K562 (cell line): ENCODE results near the gene ERC2. TPM values are rescaled to one million over a fixed set of nuclear protein-coding genes. Genes with fewer than 3 reads are reported as not detected.

Experiments
- ATAC-seq: fragments of 200-7000 bp; cut with Tn5 transposase; 3 replicates; pipeline ENCODE4 v1.9.1; 2020; ENCODE audit warnings: moderate library complexity
- BruUV-seq: library from RNA; stranded (reverse); fragments of 400-500 nt; replicated peaks from 2 replicates; lab custom pipeline; 2021; lab: Mats Ljungman, UMichigan
- CTCF ChIA-PET: fragments of 300-600 bp; formaldehyde crosslinking; extraction: SDS; loops from one replicate; lab custom pipeline; 2021; ENCODE audit warnings: low intra/inter-chr PET ratio; lab: Yijun Ruan, JAX
- POLR2A ChIA-PET: fragments of 300-600, 350-650 bp; sonication (Branson Sonifier 250); formaldehyde crosslinking; extraction: SDS; loops from one replicate; lab custom pipeline; 2021; ENCODE audit warnings: antibody characterized with exemption, inconsistent platforms; lab: Yijun Ruan, JAX
- DNase-seq, 4 experiments: peaks; one replicate each; pipeline versions ENCODE4 v3.0.0 to v3.0.0-alpha.2; 2011 to 2018; ENCODE audit warnings: low spot score in 3 of 4, mixed read lengths in 3 of 4; ENCODE audit errors: extremely low read depth in 1 of 4
- FAIRE-seq: peaks from 2 replicates; lab custom pipeline; 2011; peaks lifted over from hg19 to GRCh38; lab: Jason Lieb, UNC
- H2AFZ ChIP-seq: 2 replicates; pipeline ENCODE4 v1.6.0; 2011; ENCODE audit warnings: low read depth, low read length, control low read depth, inconsistent platforms
- H3K27ac ChIP-seq: fragments of 200-600 bp; 3 replicates; pipeline ENCODE4 v1.8.0; 2011; ENCODE audit warnings: low read depth, mild to moderate bottlenecking, control low read depth, inconsistent platforms, low read length, moderate library complexity, mixed read lengths; ENCODE audit errors: extremely low read depth
- H3K27me3 ChIP-seq, 2 experiments: fragments of 300-600 bp in 1 of 2; 2 replicates in 1 of 2; 3 replicates in 1 of 2; pipeline versions ENCODE4 v1.6.0 to v1.8.0; 2011; ENCODE audit warnings: inconsistent platforms in 2 of 2, low read length in 2 of 2, mild to moderate bottlenecking in 1 of 2, mixed read lengths in 1 of 2, moderate library complexity in 1 of 2; ENCODE audit not compliant: control insufficient read depth in 2 of 2, insufficient read depth in 2 of 2
- H3K36me3 ChIP-seq: fragments of 300-600 bp; 3 replicates; pipeline ENCODE4 v1.8.0; 2011; ENCODE audit warnings: mild to moderate bottlenecking, low read length, inconsistent platforms; ENCODE audit not compliant: control insufficient read depth, insufficient read depth
- H3K4me1 ChIP-seq, 2 experiments: fragments of 200-600 bp in 1 of 2; replicated peaks in 1 of 2; 2 replicates in 1 of 2; 3 replicates in 1 of 2; pipeline versions ENCODE4 v1.5.1 to v1.8.0; 2011; ENCODE audit warnings: inconsistent platforms in 2 of 2, low read length in 2 of 2, mild to moderate bottlenecking in 1 of 2, mixed read lengths in 1 of 2, moderate library complexity in 1 of 2; ENCODE audit not compliant: control insufficient read depth in 2 of 2, insufficient read depth in 2 of 2
- H3K4me2 ChIP-seq: 2 replicates; pipeline ENCODE4 v1.6.1; 2011; ENCODE audit warnings: low read length, control low read depth, inconsistent platforms, mixed read lengths; ENCODE audit not compliant: insufficient read depth
- H3K4me3 ChIP-seq: fragments of 200-600 bp; sonication (generic), shearing (Covaris generic); 2 replicates; pipeline ENCODE4 v1.5.1; 2016; ENCODE audit warnings: control low read depth, inconsistent platforms
- H3K79me2 ChIP-seq: fragments of 200-600 bp; 3 replicates; pipeline ENCODE4 v1.8.0; 2011; ENCODE audit warnings: low read length, inconsistent platforms; ENCODE audit not compliant: control insufficient read depth, insufficient read depth
- H3K9ac ChIP-seq, 2 experiments: 2 replicates each; pipeline versions ENCODE4 v1.6.0 to v1.6.1; 2011; ENCODE audit warnings: low read depth in 2 of 2, low read length in 2 of 2, control low read depth in 1 of 2, inconsistent platforms in 1 of 2, mild to moderate bottlenecking in 1 of 2, mixed read lengths in 1 of 2; ENCODE audit not compliant: insufficient read depth in 1 of 2
- H3K9me1 ChIP-seq: one replicate; pipeline ENCODE4 v1.6.0; 2011; ENCODE audit warnings: inconsistent platforms, mild to moderate bottlenecking, low read length, moderate library complexity; ENCODE audit not compliant: control insufficient read depth, insufficient read depth
- H3K9me3 ChIP-seq: replicated peaks from 2 replicates; pipeline ENCODE4 v1.5.1; 2011; ENCODE audit warnings: low read depth, low read length, inconsistent platforms; ENCODE audit not compliant: control insufficient read depth, insufficient read depth
- H4K20me1 ChIP-seq: replicated peaks from 2 replicates; pipeline ENCODE4 v1.6.1; 2011; ENCODE audit warnings: low read length, inconsistent platforms, mixed read lengths; ENCODE audit not compliant: control insufficient read depth, insufficient read depth
- CBX2 ChIP-seq: fragments of 200-600 bp; sonication (generic); IDR thresholded peaks from one replicate; pipeline ENCODE4 v1.6.1; 2012; ENCODE audit warnings: mild to moderate bottlenecking, low read length, inconsistent platforms; ENCODE audit not compliant: insufficient read depth, poor library complexity, severe bottlenecking
- FOXJ3 ChIP-seq: sonication (generic); formaldehyde crosslinking; IDR thresholded peaks from 2 replicates; pipeline ENCODE4 v1.4.0; 2020; ENCODE audit warnings: mild to moderate bottlenecking, missing genetic modification reagents
- TFE3 ChIP-seq: fragments of 450-650 bp; formaldehyde crosslinking; IDR thresholded peaks from 2 replicates; pipeline ENCODE4 v1.4.0; 2020; ENCODE audit warnings: mild to moderate bottlenecking, mixed read lengths
- ZBTB34 ChIP-seq: fragments of 250-450 bp; sonication (Bioruptor Pico); IDR thresholded peaks from 2 replicates; pipeline ENCODE4 v1.8.0; 2021; ENCODE audit warnings: mild to moderate bottlenecking, moderate library complexity
- ZNF239 ChIP-seq: fragments of 250-450 bp; sonication (Bioruptor Pico); IDR thresholded peaks from 2 replicates; pipeline ENCODE4 v1.4.0; 2020; ENCODE audit warnings: mild to moderate bottlenecking
- WGBS: fragments of 100-300 bp; shearing (Covaris generic); methylation state at CpG from one replicate; pipeline ENCODE4 v1.1.6; 2016; ENCODE audit warnings: low coverage, mixed read lengths; ENCODE audit not compliant: insufficient coverage; ENCODE audit errors: missing lambda C conversion rate; 5-methylcytosine and 5-hydroxymethylcytosine counted together
- in situ Hi-C: fragments of 300-500 bp; cut with MboI; formaldehyde crosslinking; loops from 4 replicates; pipeline ENCODE4 v1.15.0; 2018; ENCODE audit warnings: inconsistent platforms, mixed read lengths
- intact Hi-C: fragments of 100-400 bp; cut with micrococcal nuclease; formaldehyde crosslinking; loops from 2 replicates; pipeline ENCODE4 v1.14.2; 2022
- polyA plus RNA-seq, 8 experiments: library from polyadenylated mRNA; depleted of rRNA in 4 of 8; stranded (reverse) in 5 of 8; unstranded in 3 of 8; fragments of >200 nt; fragmentation: Nextera tagmentation in 2 of 8; fragmentation: Illumina TruSeq in 1 of 8; extraction: Ambion mirVana in 2 of 8; extraction: Trizol in 1 of 8; gene quantifications; 2 replicates each; pipeline versions ENCODE4 v1.2.1 to v1.2.3, GENCODE V29; 2011 to 2014; ENCODE audit warnings: inconsistent platforms in 1 of 8, missing spikeins in 1 of 8
- total RNA-seq, 7 experiments: library from RNA; depleted of rRNA in 6 of 7; stranded (reverse); fragments of >200 nt in 6 of 7; fragmentation: Illumina TruSeq in 2 of 7; extraction: Trizol in 2 of 7; gene quantifications; 2 replicates each; pipeline versions ENCODE4 v1.2.1 to v1.2.3, GENCODE V29; 2011 to 2021; ENCODE audit warnings: low replicate concordance in 1 of 7
- TF ChIP-seq, protein P1 (sequence below): sonication (generic); formaldehyde crosslinking; IDR thresholded peaks from 2 replicates; pipeline ENCODE4 v1.8.0; 2022; ENCODE audit warnings: mild to moderate bottlenecking, missing genetic modification reagents, borderline replicate concordance

The ERC2 gene
- total and polyA plus RNA-seq, 9 of the 15 experiments (the other 6 are each of a cell fraction or from before 2014, with no cell fraction given), result 0.04 to 0.18 (median 0.07) TPM; not detected in 2

DNA sequence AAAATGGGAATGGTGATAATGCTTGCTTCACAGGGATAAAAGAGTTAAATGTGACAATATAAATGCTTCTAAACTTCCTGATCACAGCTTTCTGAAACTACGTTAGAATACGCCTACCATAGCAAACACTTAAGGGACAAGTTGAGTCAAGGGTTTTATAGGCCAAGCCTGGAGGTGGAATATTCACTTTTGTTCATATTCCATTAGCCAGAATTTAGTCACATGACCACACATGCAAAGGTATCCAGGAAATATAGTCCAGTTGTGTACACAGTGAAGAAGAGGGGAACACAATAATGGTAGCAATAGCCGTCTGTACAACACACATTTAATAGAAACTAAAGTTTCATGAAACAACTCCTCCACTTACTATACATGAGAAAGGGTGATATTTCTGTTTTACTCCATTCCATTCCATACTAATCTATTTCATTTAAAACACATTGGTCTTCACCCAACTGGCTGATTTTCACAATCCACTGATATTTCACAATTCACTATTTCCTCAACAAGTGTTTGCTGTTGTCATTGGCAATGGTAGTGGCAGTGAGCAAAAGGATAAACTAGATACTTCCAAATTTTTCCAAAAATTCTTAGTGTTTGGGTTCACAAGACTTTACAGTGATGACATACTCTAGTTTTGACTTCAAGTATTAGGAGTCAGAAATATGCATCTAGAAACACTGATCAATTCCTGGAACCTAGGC, 270.9 kb downstream of the ERC2 start:
- no peak overlapping the region for H3K4me2 ChIP-seq
- H3K4me3 ChIP-seq, result no peak overlapping the region
- no peaks in the 10 kb centered on the region for H3K36me3 ChIP-seq
- no peaks in the 10 kb centered on the region for H3K79me2 ChIP-seq
- no peaks in the 10 kb centered on the region for H3K4me1 ChIP-seq
- FAIRE-seq (no peak), ATAC-seq (no peak), DNase-seq (no peak)
- no TSS peak for BruUV-seq
- 5% methylated on average over 3 of the region's 3 CpGs for WGBS
- TF ChIP-seq ZBTB34 (CRISPR knock-in tag) (no peak), FOXJ3 (CRISPR knock-in tag) (no peak), CBX2 (no peak), TFE3 (peak; percentile 50), ZNF239 (CRISPR knock-in tag) (no peak)
- TF ChIP-seq, protein P1, sequence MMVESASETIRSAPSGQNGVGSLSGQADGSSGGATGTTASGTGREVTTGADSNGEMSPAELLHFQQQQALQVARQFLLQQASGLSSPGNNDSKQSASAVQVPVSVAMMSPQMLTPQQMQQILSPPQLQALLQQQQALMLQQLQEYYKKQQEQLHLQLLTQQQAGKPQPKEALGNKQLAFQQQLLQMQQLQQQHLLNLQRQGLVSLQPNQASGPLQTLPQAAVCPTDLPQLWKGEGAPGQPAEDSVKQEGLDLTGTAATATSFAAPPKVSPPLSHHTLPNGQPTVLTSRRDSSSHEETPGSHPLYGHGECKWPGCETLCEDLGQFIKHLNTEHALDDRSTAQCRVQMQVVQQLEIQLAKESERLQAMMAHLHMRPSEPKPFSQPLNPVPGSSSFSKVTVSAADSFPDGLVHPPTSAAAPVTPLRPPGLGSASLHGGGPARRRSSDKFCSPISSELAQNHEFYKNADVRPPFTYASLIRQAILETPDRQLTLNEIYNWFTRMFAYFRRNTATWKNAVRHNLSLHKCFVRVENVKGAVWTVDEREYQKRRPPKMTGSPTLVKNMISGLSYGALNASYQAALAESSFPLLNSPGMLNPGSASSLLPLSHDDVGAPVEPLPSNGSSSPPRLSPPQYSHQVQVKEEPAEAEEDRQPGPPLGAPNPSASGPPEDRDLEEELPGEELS (CRISPR knock-in tag), result no peak
- in situ Hi-C loops (no loop called here), intact Hi-C loops (no loop called here)
- H4K20me1 ChIP-seq, result no peaks in the 10 kb centered on the region
- no peak overlapping the region for H3K9ac ChIP-seq
- CTCF ChIA-PET, result no interaction called here
- H2AFZ ChIP-seq, result no peak overlapping the region
- no peaks in the 10 kb centered on the region for H3K27me3 ChIP-seq
- no peaks in the 10 kb centered on the region for H3K9me1 ChIP-seq
- H3K9me3 ChIP-seq, result no peaks in the 10 kb centered on the region
- POLR2A ChIA-PET, result no interaction called here
- H3K27ac ChIP-seq, result no peak overlapping the region
